ENCODE results near the gene PPP1R10. TPM values are rescaled to one million over a fixed set of nuclear protein-coding genes. Genes with fewer than 3 reads are reported as not detected.
A peak's percentile ranks its signal among the peaks of the same experiment; 100 is the strongest.
"Not testable (repeated sequence)": the region's sequence is repeated elsewhere in the genome, so short reads cannot be mapped to it uniquely, and the experiment has no call there.

Gene PPP1R10
- total RNA-seq, 1 donor from 2014 or later = 52.5 TPM

GRCh38 chr6:30598912-30599624 lies 18.0 kb downstream of the PPP1R10 start:
- peaks cover 9 to 38% of the 10 kb centered on the region in 2 donors for H3K36me3 ChIP-seq
- intact Hi-C loops (cut with DNase I) = no loop called here

GRCh38 chr6:30597315-30598144 lies 19.5 kb downstream of the PPP1R10 start:
- H3K4me3 ChIP-seq; intact Hi-C loops (cut with DNase I); H3K27me3 ChIP-seq; H3K9me3 ChIP-seq; H3K27ac ChIP-seq; DNase-seq (ENCODE audit: extremely low spot score in 2 of 2); H3K4me1 ChIP-seq: not testable (repeated sequence)
- H3K36me3 ChIP-seq = peaks cover 0 to 28% of the 10 kb centered on the region in 2 donors
- TF ChIP-seq POLR2AphosphoS5 (IDR thresholded peaks at IDR 0.05; ENCODE audit: insufficient read depth in 1 of 2, low read depth in 1 of 2) = peak in 1 of 2 donors; percentile 56
- peak; percentile 60 to 82 (median 61) for TF ChIP-seq CTCF (IDR thresholded peaks at IDR 0.05)

More at GRCh38 chr6:30598912-30599624, 18.0 kb downstream of the PPP1R10 start:
- no peaks in the 10 kb centered on the region for H3K27me3 ChIP-seq
- DNase-seq (ENCODE audit: extremely low spot score in 2 of 2) = no peak
- H3K9me3 ChIP-seq = no peaks in the 10 kb centered on the region
- H3K4me3 ChIP-seq = no peak overlapping the region
- TF ChIP-seq POLR2AphosphoS5 (IDR thresholded peaks at IDR 0.05; ENCODE audit: insufficient read depth in 1 of 2, low read depth in 1 of 2) (no peak), CTCF (IDR thresholded peaks at IDR 0.05) (no peak), POLR2A (IDR thresholded peaks at IDR 0.05) (no peak)
- no peak overlapping the region for H3K27ac ChIP-seq
- no peaks in the 10 kb centered on the region for H3K4me1 ChIP-seq

GRCh38 chr6:30592287-30592686 lies 24.8 kb downstream of the PPP1R10 start:
- intact Hi-C loops (cut with DNase I) = no loop called here
- no peak for DNase-seq (ENCODE audit: extremely low spot score in 2 of 2)
- Histone ChIP-seq H3K4me1 (peaks cover 22% of the 10 kb centered on the region), H3K27ac (no peak overlapping the region), H3K27me3 (no peaks in the 10 kb centered on the region), H3K36me3 (peaks cover 3 to 34% of the 10 kb centered on the region in 2 donors), H3K9me3 (no peaks in the 10 kb centered on the region), H3K4me3 (no peak overlapping the region)
- TF ChIP-seq POLR2A (IDR thresholded peaks at IDR 0.05) (no peak), POLR2AphosphoS5 (IDR thresholded peaks at IDR 0.05; ENCODE audit: insufficient read depth in 1 of 2, low read depth in 1 of 2) (no peak), CTCF (IDR thresholded peaks at IDR 0.05) (no peak)

GRCh38 chr6:30591008-30591407 lies 26.0 kb downstream of the PPP1R10 start:
- H3K4me3 ChIP-seq = no peak overlapping the region
- no peaks in the 10 kb centered on the region for H3K9me3 ChIP-seq
- intact Hi-C loops (cut with DNase I) = no loop called here
- TF ChIP-seq POLR2AphosphoS5 (IDR thresholded peaks at IDR 0.05; ENCODE audit: insufficient read depth in 1 of 2, low read depth in 1 of 2) (peak in 1 of 2 donors; percentile 77), POLR2A (IDR thresholded peaks at IDR 0.05) (no peak), CTCF (IDR thresholded peaks at IDR 0.05) (no peak)
- H3K27me3 ChIP-seq = no peaks in the 10 kb centered on the region
- H3K4me1 ChIP-seq = peaks cover 22% of the 10 kb centered on the region
- peaks cover 3 to 47% of the 10 kb centered on the region in 2 donors for H3K36me3 ChIP-seq
- H3K27ac ChIP-seq = peak overlapping the region; percentile 67
- DNase-seq (ENCODE audit: extremely low spot score in 2 of 2) = no peak

Measured in vagina (tissue), 2 donors.